Measurements from ENCODE around the gene WDFY3.

Gene WDFY3

GRCh38 chr4:84856468-84857049 is 109.9 kb downstream of the WDFY3 start:
- no peaks in the 10 kb centered on the region for H4K20me1 ChIP-seq (ENCODE audit: low read depth, low read length)
- H3K27ac ChIP-seq (ENCODE audit: low read depth, low read length), result no peak overlapping the region
- no peak overlapping the region for H2AFZ ChIP-seq (ENCODE audit: low read depth, low read length, severe bottlenecking)
- no peaks in the 10 kb centered on the region for H3K79me2 ChIP-seq (ENCODE audit: insufficient read depth, low read length)
- no peak for TF ChIP-seq EZH2phosphoT487 (conservative IDR thresholded peaks at IDR 0.05; ENCODE audit: low read length)
- TF ChIP-seq CTCF (IDR thresholded peaks at IDR 0.05; ENCODE audit: insufficient read depth, low read length, poor library complexity, severe bottlenecking), result no peak
- no peaks in the 10 kb centered on the region for H3K9me3 ChIP-seq (ENCODE audit: insufficient read depth, low read length)
- no peaks in the 10 kb centered on the region for H3K27me3 ChIP-seq (ENCODE audit: low read length)
- no peaks in the 10 kb centered on the region for H3F3A ChIP-seq (ENCODE audit: insufficient read depth)
- no peak overlapping the region for H3K4me3 ChIP-seq (ENCODE audit: insufficient read depth, low read length, poor library complexity, severe bottlenecking)
- no peak overlapping the region for H3K4me2 ChIP-seq (ENCODE audit: low read depth, low read length, poor library complexity, severe bottlenecking)
- H3K36me3 ChIP-seq (ENCODE audit: low read length), result no peaks in the 10 kb centered on the region
- H3K9ac ChIP-seq (ENCODE audit: low read length), result no peak overlapping the region
- no peaks in the 10 kb centered on the region for H3K9me2 ChIP-seq (replicated peaks; ENCODE audit: insufficient read depth, low read length)

- Histone ChIP-seq H3K4me2 (ENCODE audit: low read depth, low read length, poor library complexity, severe bottlenecking) (no peak overlapping the region), H3K4me3 (ENCODE audit: insufficient read depth, low read length, poor library complexity, severe bottlenecking) (no peak overlapping the region), H3K9ac (ENCODE audit: low read length) (no peak overlapping the region), H3K27ac (ENCODE audit: low read depth, low read length) (no peak overlapping the region), H2AFZ (ENCODE audit: low read depth, low read length, severe bottlenecking) (no peak overlapping the region), H3K9me2 (replicated peaks; ENCODE audit: insufficient read depth, low read length) (no peaks in the 10 kb centered on the region), H3K9me3 (ENCODE audit: insufficient read depth, low read length) (no peaks in the 10 kb centered on the region), H3K79me2 (ENCODE audit: insufficient read depth, low read length) (no peaks in the 10 kb centered on the region), H4K20me1 (ENCODE audit: low read depth, low read length) (no peaks in the 10 kb centered on the region), H3K36me3 (ENCODE audit: low read length) (no peaks in the 10 kb centered on the region), H3K27me3 (ENCODE audit: low read length) (no peaks in the 10 kb centered on the region), H3F3A (ENCODE audit: insufficient read depth) (no peaks in the 10 kb centered on the region)
- TF ChIP-seq EZH2phosphoT487 (conservative IDR thresholded peaks at IDR 0.05; ENCODE audit: low read length) (no peak), CTCF (IDR thresholded peaks at IDR 0.05; ENCODE audit: insufficient read depth, low read length, poor library complexity, severe bottlenecking) (no peak)
These were observed 110.7 kb downstream of the WDFY3 start for GRCh38 chr4:84855774-84856173.

GRCh38 chr4:84852081-84852480 is 114.4 kb downstream of the WDFY3 start:
- Histone ChIP-seq H3K9me3 (ENCODE audit: insufficient read depth, low read length) (no peaks in the 10 kb centered on the region), H3K4me3 (ENCODE audit: insufficient read depth, low read length, poor library complexity, severe bottlenecking) (no peak overlapping the region), H3K4me2 (ENCODE audit: low read depth, low read length, poor library complexity, severe bottlenecking) (no peak overlapping the region), H3K36me3 (ENCODE audit: low read length) (no peaks in the 10 kb centered on the region), H3K27ac (ENCODE audit: low read depth, low read length) (no peak overlapping the region), H2AFZ (ENCODE audit: low read depth, low read length, severe bottlenecking) (no peak overlapping the region), H4K20me1 (ENCODE audit: low read depth, low read length) (no peaks in the 10 kb centered on the region), H3K9me2 (replicated peaks; ENCODE audit: insufficient read depth, low read length) (no peaks in the 10 kb centered on the region), H3K27me3 (ENCODE audit: low read length) (no peaks in the 10 kb centered on the region), H3K9ac (ENCODE audit: low read length) (no peak overlapping the region), H3K79me2 (ENCODE audit: insufficient read depth, low read length) (no peaks in the 10 kb centered on the region), H3F3A (ENCODE audit: insufficient read depth) (no peaks in the 10 kb centered on the region)
- TF ChIP-seq CTCF (IDR thresholded peaks at IDR 0.05; ENCODE audit: insufficient read depth, low read length, poor library complexity, severe bottlenecking) (no peak), EZH2phosphoT487 (conservative IDR thresholded peaks at IDR 0.05; ENCODE audit: low read length) (no peak)

All from SU-DHL-6 (cell line).